Small intestine (tissue), 7 donors: ENCODE data around the gene CEBPE. TPM values are rescaled to one million over a fixed set of nuclear protein-coding genes. Genes with fewer than 3 reads are reported as not detected.

Experiments
- DNase-seq, 2 donors: peaks; one replicate each; pipeline versions ENCODE4 v3.0.0 to v3.0.0-alpha.2; 2013
- FAIRE-seq: peaks from 2 replicates; lab custom pipeline; 2012; peaks lifted over from hg19 to GRCh38; lab: Jason Lieb, UNC
- H3K27ac ChIP-seq, 3 donors: one replicate each; pipeline ENCODE4 v1.5.1; 2013; ENCODE audit warnings: low read length in 2 of 3, mild to moderate bottlenecking in 2 of 3, control low read depth in 1 of 3, inconsistent platforms in 1 of 3, low read depth in 1 of 3, moderate library complexity in 1 of 3
- H3K27me3 ChIP-seq, 3 donors: one replicate each; pipeline ENCODE4 v1.6.1; 2013; ENCODE audit warnings: low read length in 3 of 3, inconsistent platforms in 1 of 3; ENCODE audit not compliant: control insufficient read depth in 3 of 3, insufficient read depth in 3 of 3
- H3K36me3 ChIP-seq, 3 donors: one replicate each; pipeline ENCODE4 v1.6.1; 2013; ENCODE audit warnings: low read length in 3 of 3, inconsistent platforms in 1 of 3, low read depth in 1 of 3, mild to moderate bottlenecking in 1 of 3, moderate library complexity in 1 of 3; ENCODE audit not compliant: control insufficient read depth in 3 of 3, insufficient read depth in 2 of 3
- H3K4me1 ChIP-seq, 3 donors: one replicate each; pipeline ENCODE4 v1.6.1; 2013; ENCODE audit warnings: low read length in 2 of 3, inconsistent platforms in 1 of 3, low read depth in 1 of 3, mild to moderate bottlenecking in 1 of 3, moderate library complexity in 1 of 3; ENCODE audit not compliant: control insufficient read depth in 3 of 3, insufficient read depth in 2 of 3
- H3K4me3 ChIP-seq, 3 donors: one replicate each; pipeline ENCODE4 v1.5.1; 2013; ENCODE audit warnings: low read length in 3 of 3, control low read depth in 1 of 3, inconsistent platforms in 1 of 3, low read depth in 1 of 3, mild to moderate bottlenecking in 1 of 3, moderate library complexity in 1 of 3
- H3K9me3 ChIP-seq, 2 donors: one replicate each; pipeline ENCODE4 v1.6.1; 2013; ENCODE audit warnings: low read depth in 1 of 2, low read length in 1 of 2; ENCODE audit not compliant: control insufficient read depth in 2 of 2, insufficient read depth in 1 of 2
- WGBS, 3 donors: extraction: QIAGEN DNeasy Blood & Tissue Kit; methylation state at CpG; one replicate each; pipeline ENCODE4 v1.1.7; 2013; 5-methylcytosine and 5-hydroxymethylcytosine counted together
- polyA plus RNA-seq, 4 donors: library from polyadenylated mRNA; stranded (reverse) in 3 of 4; unstranded in 1 of 4; fragments of 200-250 nt in 3 of 4; fragments of 120-200 nt in 1 of 4; gene quantifications; one replicate each; pipeline versions ENCODE4 v1.2.1 to v1.2.3, GENCODE V29; 2013
- donor health status: healthy with polysubstance abuse.
- donor health status: control.
- donor health status: control.
- donor health status: Bipolar disorder and iron deficiency.
- donor health status: healthy.

The CEBPE gene
- polyA plus RNA-seq, 4 donors = 0.13 to 0.81 TPM; not detected in 2

GRCh38 chr14:23129759-23130316 lies 10.8 kb upstream of the CEBPE start:
- no peaks in the 10 kb centered on the region for H3K4me1 ChIP-seq
- H3K4me3 ChIP-seq = no peak overlapping the region
- 90 to 97% (median 93%) methylated on average over 7 of the region's 7 CpGs for WGBS, 3 donors
- no peak overlapping the region for H3K27ac ChIP-seq
- no peaks in the 10 kb centered on the region for H3K9me3 ChIP-seq
- H3K27me3 ChIP-seq = no peaks in the 10 kb centered on the region
- no peak for DNase-seq
- no peak for FAIRE-seq
- peaks cover 4 to 57% (median 4%) of the 10 kb centered on the region in 3 donors for H3K36me3 ChIP-seq

DNA sequence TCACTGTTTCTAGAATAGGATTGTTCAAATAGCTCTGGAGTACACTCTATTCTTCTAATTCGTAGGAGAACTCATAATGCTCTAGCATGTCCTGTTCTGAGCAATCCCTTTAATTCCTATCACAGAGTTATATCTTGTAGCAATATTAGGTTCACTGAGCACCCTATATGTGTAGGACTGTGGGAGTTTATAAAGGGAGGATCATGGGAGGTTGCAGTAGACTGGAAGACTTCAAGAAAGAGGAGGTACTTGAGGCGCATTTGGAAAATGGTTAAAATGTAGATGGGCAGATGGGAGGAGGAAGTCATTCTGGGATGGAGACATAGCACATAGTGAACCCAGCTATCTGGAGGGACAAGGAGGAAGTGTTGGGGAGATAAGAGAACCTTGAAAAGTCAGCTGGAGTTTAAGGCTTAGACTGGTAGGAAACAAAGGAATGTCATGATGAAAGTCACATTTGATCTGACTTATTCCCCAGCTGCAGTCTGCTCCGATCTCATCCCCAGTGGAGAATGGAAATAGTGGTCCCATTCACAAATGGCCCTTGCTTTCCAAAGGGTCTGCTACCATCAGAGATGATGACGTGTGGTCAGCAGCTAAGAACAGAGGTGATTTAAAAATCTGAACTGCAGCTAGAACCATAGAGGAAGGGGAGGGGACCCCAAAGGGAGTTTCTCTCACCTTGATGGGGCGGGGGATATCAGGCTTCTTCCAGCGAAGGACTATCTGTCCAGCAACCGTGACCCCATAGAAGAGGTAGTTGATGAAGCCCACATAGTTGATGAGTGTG lies 10.1 kb upstream of the CEBPE start:
- no peak for DNase-seq
- FAIRE-seq = no peak
- no peak overlapping the region for H3K4me3 ChIP-seq
- no peaks in the 10 kb centered on the region for H3K9me3 ChIP-seq
- H3K27me3 ChIP-seq = no peaks in the 10 kb centered on the region
- H3K27ac ChIP-seq = no peak overlapping the region
- H3K36me3 ChIP-seq = peaks cover 4 to 57% (median 4%) of the 10 kb centered on the region in 3 donors
- no peaks in the 10 kb centered on the region for H3K4me1 ChIP-seq
- 85 to 99% (median 94%) methylated on average over 7 of the region's 7 CpGs for WGBS, 3 donors

DNA sequence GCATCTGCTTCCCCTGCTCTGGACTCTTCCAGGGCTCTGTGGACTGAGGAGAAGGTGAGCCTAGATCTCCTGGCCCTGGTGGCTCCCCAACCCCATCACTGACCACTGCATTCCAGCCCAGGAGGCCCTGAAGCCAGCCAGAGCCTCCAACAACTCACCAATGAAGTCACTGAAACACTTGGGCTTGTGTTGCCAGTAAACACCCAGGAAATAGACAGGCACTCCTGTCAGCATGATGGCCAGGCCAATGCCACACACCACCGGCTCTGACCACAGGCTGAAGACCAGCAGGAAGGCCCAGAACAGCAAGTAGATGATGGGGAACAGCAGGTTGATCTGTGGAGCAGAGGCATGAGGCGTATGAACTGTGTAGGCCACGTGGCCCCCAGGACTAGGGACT lies 8.8 kb upstream of the CEBPE start:
- Histone ChIP-seq H3K4me1 (no peaks in the 10 kb centered on the region), H3K27me3 (no peaks in the 10 kb centered on the region), H3K4me3 (no peak overlapping the region), H3K27ac (no peak overlapping the region), H3K36me3 (peaks cover 4 to 53% (median 4%) of the 10 kb centered on the region in 3 donors), H3K9me3 (no peaks in the 10 kb centered on the region)
- 80 to 91% (median 83%) methylated on average over 3 of the region's 3 CpGs for WGBS, 3 donors
- no peak for FAIRE-seq
- DNase-seq = no peak

DNA sequence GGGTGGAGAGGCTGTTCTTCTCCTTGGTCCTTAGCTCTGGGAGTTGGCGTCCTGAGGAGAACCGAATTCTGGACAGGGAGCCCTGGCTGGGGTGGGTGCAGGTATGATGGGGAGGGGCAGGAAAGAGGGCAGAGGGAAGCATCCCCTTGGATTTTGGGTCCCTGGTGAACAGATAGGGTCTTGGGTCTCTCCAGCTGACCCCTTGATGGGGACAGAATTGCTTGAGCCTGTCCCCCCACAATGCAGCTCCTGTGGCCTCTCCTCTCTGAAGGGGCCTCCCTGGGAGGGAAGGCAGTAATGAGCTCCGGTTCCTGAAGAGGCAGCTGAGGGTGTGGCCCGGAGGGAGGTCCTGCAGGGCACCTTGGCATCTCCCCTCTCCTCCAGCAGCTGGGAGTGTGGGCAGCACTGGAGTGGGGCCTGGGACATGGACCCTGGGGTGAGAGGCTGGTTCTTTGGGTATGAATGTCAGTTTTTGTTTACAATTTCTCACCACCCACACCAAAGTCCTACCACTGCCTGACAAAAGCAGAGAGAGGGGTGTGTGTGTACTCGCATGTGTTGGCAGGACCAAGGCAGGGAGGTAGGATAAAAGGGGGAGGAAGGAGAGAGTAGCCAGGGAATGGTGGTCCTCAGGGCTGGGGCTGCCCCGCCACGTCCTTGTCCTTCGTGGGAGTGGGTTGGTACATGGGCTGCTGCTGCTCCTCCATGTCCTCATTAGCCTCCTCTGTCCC lies 7.7 kb upstream of the CEBPE start:
- no peak for DNase-seq
- H3K27me3 ChIP-seq = no peaks in the 10 kb centered on the region
- H3K27ac ChIP-seq = no peak overlapping the region
- 84 to 87% (median 86%) methylated on average over 8 of the region's 8 CpGs for WGBS, 3 donors
- H3K4me1 ChIP-seq = peaks cover 0 to 7% (median 0%) of the 10 kb centered on the region in 3 donors
- H3K36me3 ChIP-seq = peaks cover 4 to 47% (median 4%) of the 10 kb centered on the region in 3 donors
- FAIRE-seq = no peak
- no peak overlapping the region for H3K4me3 ChIP-seq
- no peaks in the 10 kb centered on the region for H3K9me3 ChIP-seq

DNA sequence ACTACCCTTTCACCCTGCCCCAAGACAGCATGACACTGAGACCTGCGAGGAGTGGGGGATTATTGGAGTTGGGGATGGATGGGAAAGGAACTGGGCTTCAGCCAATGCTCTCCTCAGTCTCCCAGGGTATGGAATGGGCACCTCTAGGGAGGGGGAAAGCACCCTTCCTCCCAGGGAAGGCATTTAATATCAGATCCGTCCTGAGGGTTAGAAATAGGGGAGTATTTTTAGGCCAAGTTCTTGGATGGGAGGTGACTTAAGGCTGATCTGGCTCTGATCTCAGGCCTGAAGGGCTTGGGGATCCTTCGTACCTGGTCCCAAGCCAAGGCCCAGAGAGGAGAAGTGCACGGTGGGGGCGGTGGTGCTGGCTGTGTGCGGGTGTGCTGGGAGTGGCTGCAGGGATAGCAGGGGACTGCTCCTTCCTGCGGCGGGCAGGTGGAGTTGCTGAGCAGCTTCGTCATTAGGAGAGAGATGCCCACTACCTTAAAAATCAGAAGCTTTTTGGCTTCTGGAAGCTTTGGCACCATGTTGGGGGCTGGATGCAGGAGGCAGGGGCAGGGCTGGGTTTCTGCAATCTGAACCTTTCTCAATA lies 7.0 kb upstream of the CEBPE start:
- WGBS, 3 donors = 72 to 79% (median 76%) methylated on average over 9 of the region's 9 CpGs
- no peak for DNase-seq
- Histone ChIP-seq H3K27ac (no peak overlapping the region), H3K4me1 (peaks cover 0 to 13% (median 0%) of the 10 kb centered on the region in 3 donors), H3K27me3 (no peaks in the 10 kb centered on the region), H3K36me3 (peaks cover 4 to 41% (median 4%) of the 10 kb centered on the region in 3 donors), H3K4me3 (no peak overlapping the region), H3K9me3 (no peaks in the 10 kb centered on the region)
- FAIRE-seq = no peak

DNA sequence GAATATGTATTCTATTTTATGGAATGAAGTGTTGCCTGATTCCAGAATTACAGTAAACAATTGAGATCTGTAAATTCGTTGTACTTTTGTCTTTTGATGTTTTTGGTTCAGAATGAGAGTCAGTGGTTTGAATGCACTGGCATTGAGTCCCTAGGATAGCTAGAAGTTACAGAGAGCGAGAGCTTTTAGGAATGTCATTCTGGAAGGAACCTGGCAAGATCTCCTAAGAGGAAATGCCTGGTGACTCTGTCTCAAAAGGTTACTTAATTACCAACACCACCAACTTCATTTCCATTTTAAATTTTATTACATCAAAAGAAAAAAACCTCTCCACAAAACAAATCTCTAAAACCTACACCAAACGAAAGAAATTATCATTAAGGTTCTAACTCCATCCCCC lies 6.0 kb upstream of the CEBPE start:
- 64 to 70% (median 67%) methylated on average over 3 of the region's 3 CpGs for WGBS, 3 donors
- Histone ChIP-seq H3K27me3 (no peaks in the 10 kb centered on the region), H3K36me3 (peaks cover 4 to 38% (median 4%) of the 10 kb centered on the region in 3 donors), H3K4me1 (peaks cover 0 to 16% (median 0%) of the 10 kb centered on the region in 3 donors), H3K9me3 (no peaks in the 10 kb centered on the region), H3K4me3 (no peak overlapping the region), H3K27ac (no peak overlapping the region)
- no peak for FAIRE-seq
- DNase-seq = no peak

DNA sequence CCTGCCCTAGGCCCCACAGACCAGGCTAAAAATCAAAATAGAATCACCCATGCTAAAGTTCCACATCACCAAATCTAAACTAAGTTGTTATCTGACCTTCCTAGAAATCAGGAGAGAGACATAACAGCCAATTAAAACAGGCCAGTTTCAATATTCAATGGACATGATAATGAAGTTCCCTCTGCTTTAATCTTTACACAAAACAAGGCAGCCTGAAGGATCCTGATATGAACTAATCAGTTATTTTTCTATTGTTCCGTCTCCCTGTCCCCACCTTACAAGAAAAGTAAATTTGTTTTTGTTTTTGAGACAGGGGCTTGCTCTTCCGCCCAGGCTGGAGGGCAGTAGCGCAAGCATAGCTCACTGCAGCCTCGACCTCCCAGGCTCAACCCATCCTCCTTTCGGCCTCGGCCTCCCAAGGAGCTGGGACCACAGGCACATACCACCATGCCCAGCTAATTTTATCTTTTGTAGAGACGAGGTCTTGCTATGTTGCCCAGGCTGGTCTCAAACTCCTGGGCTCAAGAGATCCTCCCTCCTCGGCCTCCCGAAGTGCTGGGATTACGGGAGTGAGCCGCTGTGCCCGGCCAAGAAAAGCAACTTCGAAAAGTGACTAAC lies 5.4 kb upstream of the CEBPE start:
- no peak for FAIRE-seq
- H3K4me1 ChIP-seq = peaks cover 0 to 16% (median 0%) of the 10 kb centered on the region in 3 donors
- 87 to 90% (median 88%) methylated on average over 13 of the region's 13 CpGs for WGBS, 3 donors

DNA sequence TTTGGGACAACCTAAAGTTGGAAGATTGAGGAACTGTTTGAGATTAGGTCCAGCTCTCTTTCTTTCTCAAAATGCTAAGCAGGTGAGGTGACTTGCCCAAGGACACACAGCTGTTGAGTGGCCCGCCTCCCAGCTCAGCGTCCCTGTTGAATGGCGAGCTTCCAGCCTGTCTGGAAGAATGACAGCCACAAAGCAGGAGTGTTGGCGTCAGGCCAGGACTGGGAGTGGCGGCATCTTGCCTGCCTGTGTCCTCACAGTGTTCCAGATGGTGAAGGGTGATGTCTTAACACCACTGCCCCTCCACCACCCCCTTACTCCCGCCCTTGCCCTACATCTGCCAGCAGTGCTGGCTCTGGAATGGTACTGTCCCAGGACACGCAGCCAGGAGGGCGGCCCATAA lies 4.4 kb upstream of the CEBPE start:
- 7 to 45% (median 30%) methylated on average over 8 of the region's 8 CpGs for WGBS, 3 donors
- peaks cover under 1 to 30% (median 4%) of the 10 kb centered on the region in 3 donors for H3K36me3 ChIP-seq
- H3K4me3 ChIP-seq = no peak overlapping the region
- no peaks in the 10 kb centered on the region for H3K9me3 ChIP-seq
- H3K27ac ChIP-seq = no peak overlapping the region
- peaks cover 0 to 16% (median 0%) of the 10 kb centered on the region in 3 donors for H3K4me1 ChIP-seq
- no peaks in the 10 kb centered on the region for H3K27me3 ChIP-seq
- peak; percentile 74 to 93 for DNase-seq
- no peak for FAIRE-seq

More for the DNA sequence above, 5.4 kb upstream of the CEBPE start:
- no peak overlapping the region for H3K4me3 ChIP-seq
- no peak overlapping the region for H3K27ac ChIP-seq
- no peaks in the 10 kb centered on the region for H3K27me3 ChIP-seq
- H3K36me3 ChIP-seq = peaks cover 4 to 35% (median 4%) of the 10 kb centered on the region in 3 donors
- no peaks in the 10 kb centered on the region for H3K9me3 ChIP-seq
- DNase-seq = no peak
